Measurements from ENCODE around the gene N4BP2. TPM values are rescaled to one million over a fixed set of nuclear protein-coding genes. Genes with fewer than 3 reads are reported as not detected.

N4BP2 gene
- polyA plus RNA-seq, 1 experiment, result 5.7 TPM

DNA sequence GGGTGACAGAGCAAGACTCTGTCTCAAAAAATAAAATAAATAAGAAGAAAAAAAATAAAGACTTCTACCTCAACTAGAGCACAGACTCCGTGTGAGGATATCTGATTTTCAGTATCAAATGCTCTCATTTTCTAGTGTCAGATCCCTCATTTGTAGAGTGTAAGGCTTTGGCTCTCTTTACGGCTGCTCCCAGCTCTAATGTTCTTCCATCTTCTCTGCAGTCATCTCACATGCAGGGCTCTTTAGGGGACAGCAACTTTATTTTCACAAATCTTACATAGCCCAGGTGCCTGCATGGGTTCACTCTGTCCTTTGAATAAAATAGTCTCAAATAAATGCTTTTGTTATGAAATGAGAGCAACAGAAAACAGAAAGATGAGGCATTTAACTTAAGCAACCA lies 120.9 kb downstream of the N4BP2 start:
- H3K27ac ChIP-seq (ENCODE audit: low read depth, low read length), result no peak overlapping the region
- DNase-seq (ENCODE audit: low read depth, low spot score), result no peak
- ChIA-PET POLR2A (interaction anchor here (0.6 kb wide), 1 partner anchor 121 kb away, joined by 3 read pairs; no protein-coding TSS in a partner anchor), CTCF (no interaction called here)
- H3K27me3 ChIP-seq (ENCODE audit: control insufficient read depth, insufficient read depth, low read length), result no peaks in the 10 kb centered on the region
- H3K4me3 ChIP-seq (ENCODE audit: low read depth, low read length), result no peak overlapping the region
- TF ChIP-seq CTCF (IDR thresholded peaks at IDR 0.05; ENCODE audit: low read depth, low read length), result no peak
- no peaks in the 10 kb centered on the region for H3K9me3 ChIP-seq (ENCODE audit: control insufficient read depth, insufficient read depth, low read length)

GRCh38 chr4:40178672-40179071 lies 122.0 kb downstream of the N4BP2 start:
- no peaks in the 10 kb centered on the region; the same call in 1 of the 2 replicates for H3K9me3 ChIP-seq (ENCODE audit: control insufficient read depth, insufficient read depth, low read length)
- TF ChIP-seq CTCF (IDR thresholded peaks at IDR 0.05; ENCODE audit: low read depth, low read length), result no peak
- ChIA-PET POLR2A (no interaction called here), CTCF (interaction anchor here (0.8 kb wide), 1 partner anchor 29 kb away, joined by 4 read pairs; no protein-coding TSS in a partner anchor)
- H3K27ac ChIP-seq (ENCODE audit: low read depth, low read length), result no peak overlapping the region
- H3K4me3 ChIP-seq (ENCODE audit: low read depth, low read length), result no peak overlapping the region
- no peaks in the 10 kb centered on the region for H3K27me3 ChIP-seq (ENCODE audit: control insufficient read depth, insufficient read depth, low read length)
- DNase-seq (ENCODE audit: low read depth, low spot score), result no peak

- Histone ChIP-seq H3K9me3 (ENCODE audit: control insufficient read depth, insufficient read depth, low read length) (no peaks in the 10 kb centered on the region; the same call in 1 of the 2 replicates), H3K27ac (ENCODE audit: low read depth, low read length) (no peak overlapping the region), H3K27me3 (ENCODE audit: control insufficient read depth, insufficient read depth, low read length) (no peaks in the 10 kb centered on the region), H3K4me3 (ENCODE audit: low read depth, low read length) (no peak overlapping the region)
- ChIA-PET CTCF (no interaction called here), POLR2A (no interaction called here)
- TF ChIP-seq CTCF (IDR thresholded peaks at IDR 0.05; ENCODE audit: low read depth, low read length), result no peak
- no peak for DNase-seq (ENCODE audit: low read depth, low spot score)
These were observed 122.7 kb downstream of the N4BP2 start for GRCh38 chr4:40179360-40179759.

DNA sequence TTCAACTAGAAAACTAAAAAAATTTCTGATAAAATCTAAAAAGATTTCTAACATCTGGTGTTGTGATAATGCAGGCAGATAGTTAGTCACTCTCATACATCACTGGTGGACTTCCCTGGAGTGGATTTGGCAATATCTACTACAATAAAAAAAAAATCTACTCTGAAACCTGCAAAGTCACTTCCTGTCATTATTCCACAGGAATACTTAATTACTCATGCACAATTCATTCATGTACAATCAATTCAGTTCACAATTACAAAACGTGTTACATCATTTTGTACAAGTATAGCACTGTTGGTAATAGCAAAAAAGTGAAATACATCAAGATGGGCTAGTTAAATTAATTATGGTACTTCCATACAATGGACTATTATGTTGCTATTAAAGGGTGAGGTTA lies 123.7 kb downstream of the N4BP2 start:
- H3K4me3 ChIP-seq (ENCODE audit: low read depth, low read length), result no peak overlapping the region
- H3K27me3 ChIP-seq (ENCODE audit: control insufficient read depth, insufficient read depth, low read length), result no peaks in the 10 kb centered on the region
- peak; percentile 47 for DNase-seq (ENCODE audit: low read depth, low spot score)
- H3K9me3 ChIP-seq (ENCODE audit: control insufficient read depth, insufficient read depth, low read length), result no peaks in the 10 kb centered on the region; the same call in 1 of the 2 replicates
- no peak overlapping the region for H3K27ac ChIP-seq (ENCODE audit: low read depth, low read length)
- POLR2A ChIA-PET, result no interaction called here
- TF ChIP-seq CTCF (IDR thresholded peaks at IDR 0.05; ENCODE audit: low read depth, low read length), result no peak
- CTCF ChIA-PET, result no interaction called here

DNA sequence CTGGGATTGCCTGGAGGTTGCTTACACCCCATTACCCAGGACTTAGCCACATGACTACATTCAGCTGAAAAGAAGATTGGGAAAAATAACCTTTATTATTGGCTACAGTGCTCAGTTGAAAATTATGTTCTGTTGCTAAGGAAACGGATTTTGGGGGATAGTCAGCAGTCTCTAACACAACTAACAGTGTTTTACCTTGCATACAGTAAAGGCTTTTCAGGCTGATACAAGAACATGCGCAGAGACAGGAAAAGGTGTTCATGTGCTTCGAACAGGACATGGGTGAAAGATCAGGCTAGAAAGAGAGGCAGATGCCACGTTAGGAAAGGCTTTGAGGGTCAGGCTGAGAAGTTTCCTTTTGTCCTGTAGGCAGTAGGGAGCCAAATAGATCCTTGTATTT lies 125.4 kb downstream of the N4BP2 start:
- CTCF ChIA-PET, result no interaction called here
- Histone ChIP-seq H3K4me3 (ENCODE audit: low read depth, low read length) (no peak overlapping the region), H3K27ac (ENCODE audit: low read depth, low read length) (no peak overlapping the region), H3K9me3 (ENCODE audit: control insufficient read depth, insufficient read depth, low read length) (no peaks in the 10 kb centered on the region; the same call in 1 of the 2 replicates), H3K27me3 (ENCODE audit: control insufficient read depth, insufficient read depth, low read length) (no peaks in the 10 kb centered on the region)
- DNase-seq (ENCODE audit: low read depth, low spot score), result no peak
- POLR2A ChIA-PET, result no interaction called here
- no peak for TF ChIP-seq CTCF (IDR thresholded peaks at IDR 0.05; ENCODE audit: low read depth, low read length)

Data from AG04450 (cell line).